ENCODE results near the gene GNB5.

GNB5 gene

GRCh38 chr15:52109559-52110451 lies 81.4 kb downstream of the GNB5 start:
- no peak overlapping the region for H3K9ac ChIP-seq
- H3K4me3 ChIP-seq (ENCODE audit: low read depth, low read length), result no peak overlapping the region
- no peak overlapping the region for H3K4me2 ChIP-seq (ENCODE audit: low read length)
- no peaks in the 10 kb centered on the region for H3K79me2 ChIP-seq
- TF ChIP-seq CTCF (IDR thresholded peaks at IDR 0.05), result no peak
- no peaks in the 10 kb centered on the region for H3K27me3 ChIP-seq (ENCODE audit: control insufficient read depth, insufficient read depth, low read length)
- no peaks in the 10 kb centered on the region for H3K36me3 ChIP-seq (ENCODE audit: control insufficient read depth, insufficient read depth, low read length)
- no peak overlapping the region for H3K27ac ChIP-seq
- no peaks in the 10 kb centered on the region for H3K4me1 ChIP-seq
- no peak overlapping the region for H2AFZ ChIP-seq
- no peaks in the 10 kb centered on the region for H3K9me3 ChIP-seq (ENCODE audit: control insufficient read depth, low read length)

DNA sequence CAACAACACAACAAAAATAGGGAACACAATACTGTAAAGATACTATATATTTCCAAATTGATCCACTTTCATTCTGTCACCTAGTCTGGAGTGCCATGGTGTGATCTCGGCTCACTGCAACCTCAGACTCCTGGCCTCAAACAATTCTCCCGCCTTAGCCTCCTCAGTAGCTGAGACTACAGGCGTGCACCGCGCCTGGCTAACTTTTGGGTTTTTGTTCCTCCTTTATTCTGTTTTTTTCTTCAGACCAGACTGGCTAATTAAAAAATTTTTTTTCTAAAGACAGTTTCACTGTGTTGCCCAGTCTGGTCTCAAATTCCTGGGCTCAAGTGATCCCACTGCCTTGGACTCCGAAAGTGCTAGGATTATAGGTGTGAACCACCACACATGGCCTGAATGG lies 84.0 kb downstream of the GNB5 start:
- Histone ChIP-seq H3K79me2 (no peaks in the 10 kb centered on the region), H3K4me3 (ENCODE audit: low read depth, low read length) (no peak overlapping the region), H3K9me3 (ENCODE audit: control insufficient read depth, low read length) (no peaks in the 10 kb centered on the region), H3K4me2 (ENCODE audit: low read length) (no peak overlapping the region), H3K4me1 (no peaks in the 10 kb centered on the region), H3K36me3 (ENCODE audit: control insufficient read depth, insufficient read depth, low read length) (no peaks in the 10 kb centered on the region), H3K27ac (no peak overlapping the region), H3K9ac (no peak overlapping the region), H2AFZ (no peak overlapping the region), H3K27me3 (ENCODE audit: control insufficient read depth, insufficient read depth, low read length) (no peaks in the 10 kb centered on the region)
- no peak for TF ChIP-seq CTCF (IDR thresholded peaks at IDR 0.05)

DNA sequence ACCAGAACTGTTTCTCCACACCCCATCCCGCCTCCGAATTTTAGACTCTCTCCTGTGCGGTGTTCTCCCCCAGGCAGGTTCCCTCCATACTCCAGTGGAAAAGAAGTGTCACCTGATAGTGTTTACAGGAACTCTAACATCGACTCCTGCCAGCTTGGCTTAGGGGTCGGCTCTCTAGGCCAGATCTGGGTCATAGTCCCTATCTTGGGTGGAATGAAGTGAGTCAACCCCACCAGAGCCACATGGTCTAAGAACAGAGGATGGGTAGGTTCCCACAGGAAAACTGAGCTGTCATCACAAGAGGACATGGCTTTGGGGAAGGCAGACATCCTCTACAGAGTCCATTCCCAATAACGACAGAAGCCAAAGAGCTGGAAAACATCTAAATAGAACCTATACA lies 84.6 kb downstream of the GNB5 start:
- H3K79me2 ChIP-seq, result no peaks in the 10 kb centered on the region
- H3K9me3 ChIP-seq (ENCODE audit: control insufficient read depth, low read length), result no peaks in the 10 kb centered on the region
- H3K36me3 ChIP-seq (ENCODE audit: control insufficient read depth, insufficient read depth, low read length), result no peaks in the 10 kb centered on the region
- no peak overlapping the region for H2AFZ ChIP-seq
- H3K4me1 ChIP-seq, result no peaks in the 10 kb centered on the region
- no peak for TF ChIP-seq CTCF (IDR thresholded peaks at IDR 0.05)
- no peak overlapping the region for H3K4me3 ChIP-seq (ENCODE audit: low read depth, low read length)
- no peak overlapping the region for H3K4me2 ChIP-seq (ENCODE audit: low read length)
- no peak overlapping the region for H3K27ac ChIP-seq
- H3K27me3 ChIP-seq (ENCODE audit: control insufficient read depth, insufficient read depth, low read length), result no peaks in the 10 kb centered on the region
- H3K9ac ChIP-seq, result no peak overlapping the region

- H3K4me3 ChIP-seq (ENCODE audit: low read depth, low read length), result no peak overlapping the region
- H3K4me1 ChIP-seq, result no peaks in the 10 kb centered on the region
- TF ChIP-seq CTCF (IDR thresholded peaks at IDR 0.05), result no peak
- H2AFZ ChIP-seq, result no peak overlapping the region
- no peaks in the 10 kb centered on the region for H3K79me2 ChIP-seq
- H3K27ac ChIP-seq, result no peak overlapping the region
- no peak overlapping the region for H3K4me2 ChIP-seq (ENCODE audit: low read length)
- no peaks in the 10 kb centered on the region for H3K9me3 ChIP-seq (ENCODE audit: control insufficient read depth, low read length)
- H3K27me3 ChIP-seq (ENCODE audit: control insufficient read depth, insufficient read depth, low read length), result no peaks in the 10 kb centered on the region
- H3K9ac ChIP-seq, result no peak overlapping the region
- no peaks in the 10 kb centered on the region for H3K36me3 ChIP-seq (ENCODE audit: control insufficient read depth, insufficient read depth, low read length)
Measured at GRCh38 chr15:52105846-52106245, 85.3 kb downstream of the GNB5 start.

GRCh38 chr15:52104532-52105004 lies 86.6 kb downstream of the GNB5 start:
- H3K9ac ChIP-seq, result no peak overlapping the region
- no peaks in the 10 kb centered on the region for H3K9me3 ChIP-seq (ENCODE audit: control insufficient read depth, low read length)
- H3K79me2 ChIP-seq, result no peaks in the 10 kb centered on the region
- H3K27ac ChIP-seq, result no peak overlapping the region
- H3K27me3 ChIP-seq (ENCODE audit: control insufficient read depth, insufficient read depth, low read length), result no peaks in the 10 kb centered on the region
- no peak overlapping the region for H3K4me3 ChIP-seq (ENCODE audit: low read depth, low read length)
- no peak overlapping the region for H2AFZ ChIP-seq
- H3K36me3 ChIP-seq (ENCODE audit: control insufficient read depth, insufficient read depth, low read length), result no peaks in the 10 kb centered on the region
- H3K4me2 ChIP-seq (ENCODE audit: low read length), result no peak overlapping the region
- no peak for TF ChIP-seq CTCF (IDR thresholded peaks at IDR 0.05)
- H3K4me1 ChIP-seq, result no peaks in the 10 kb centered on the region
